Stimulated activated CD4-positive, alpha-beta T cell treated with anti-CD3 and anti-CD28 coated beads, Interleukin-12 subunit alpha, Interleukin-12 subunit beta, amount 100 ng/mL, for 24 hours (primary cell): Measurements from ENCODE around the gene ATP10A.
"Not testable (repeated sequence)": the region's sequence is repeated elsewhere in the genome, so short reads cannot be mapped to it uniquely, and the experiment has no call there.

ENCODE experiments used
- DNase-seq, 2 experiments: peaks; one replicate each; pipeline ENCODE4 v3.0.0-alpha.2; 2020; ENCODE audit warnings: low read depth in 2 of 2

The ATP10A gene

GRCh38 chr15:25649390-25649789 is 213.7 kb downstream of the ATP10A start:
- no peak for DNase-seq

GRCh38 chr15:25643120-25643519 is 220.0 kb downstream of the ATP10A start:
- DNase-seq, result no peak

- DNase-seq, result no peak
These were observed 221.4 kb downstream of the ATP10A start for GRCh38 chr15:25641762-25642161.

DNA sequence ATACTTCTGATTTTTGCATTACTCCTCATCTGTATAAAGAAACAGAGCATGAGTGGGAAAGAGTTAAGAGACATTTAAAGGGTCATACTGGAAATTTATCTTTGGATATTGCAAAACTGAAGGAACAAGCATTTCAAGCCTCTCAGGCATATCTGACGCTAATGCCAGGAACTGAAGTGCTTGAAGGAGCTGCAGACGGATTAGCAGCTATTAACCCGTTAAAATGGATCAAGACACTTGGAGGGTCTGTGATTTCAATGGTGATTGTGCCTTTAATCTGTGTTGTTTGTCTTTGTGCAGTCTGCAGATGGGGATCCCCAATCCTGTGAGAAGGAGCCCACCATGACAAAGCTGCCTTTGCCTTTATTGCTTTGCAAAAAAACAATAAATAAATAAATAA is 221.8 kb downstream of the ATP10A start:
- DNase-seq, result no peak

GRCh38 chr15:25640959-25641358 is 222.2 kb downstream of the ATP10A start:
- DNase-seq, result not testable (repeated sequence)

- no peak for DNase-seq
These were observed 222.7 kb downstream of the ATP10A start for GRCh38 chr15:25640381-25640780.

DNA sequence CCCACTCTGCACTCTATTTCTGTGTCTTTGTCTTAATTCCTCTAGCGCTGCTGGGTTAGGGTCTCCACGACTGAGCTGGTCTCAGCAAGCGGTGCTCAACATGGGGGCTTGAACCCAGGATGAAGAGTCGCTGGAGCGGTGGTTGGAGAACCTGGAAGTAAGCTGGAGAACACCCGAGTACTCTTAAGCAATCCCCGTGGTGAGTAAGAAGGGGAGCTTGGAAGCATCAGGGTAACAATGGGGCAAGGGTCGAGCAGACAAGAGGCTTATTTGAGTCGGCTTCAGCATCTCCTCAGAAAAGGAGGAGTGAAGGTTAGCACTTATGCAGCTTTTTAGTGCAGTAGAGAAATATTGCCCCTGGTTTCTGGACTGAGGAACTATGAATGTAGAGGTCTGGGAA is 226.6 kb downstream of the ATP10A start:
- DNase-seq, result not testable (repeated sequence)

GRCh38 chr15:25635191-25635590 is 227.9 kb downstream of the ATP10A start:
- no peak for DNase-seq

- no peak for DNase-seq
These were observed 229.3 kb downstream of the ATP10A start for GRCh38 chr15:25633862-25634261.

DNA sequence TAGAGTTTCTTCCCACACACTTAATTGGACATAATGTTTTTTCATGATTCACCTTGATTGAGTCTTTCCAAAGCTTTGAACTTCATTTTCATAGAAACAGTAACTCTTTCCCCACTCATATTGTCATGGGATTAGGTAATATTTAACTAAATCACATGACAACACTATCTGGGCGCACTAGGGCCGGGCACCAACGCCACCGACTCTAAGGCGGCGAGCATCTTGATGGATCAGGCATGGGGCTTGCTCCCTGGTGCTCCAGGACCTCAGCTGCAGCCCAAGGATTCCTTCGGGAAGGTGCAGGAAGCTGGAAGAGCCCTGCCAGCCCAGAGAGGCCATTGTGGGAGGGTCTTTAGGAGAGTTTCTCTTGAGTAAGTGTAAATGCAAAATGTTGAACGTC is 231.2 kb downstream of the ATP10A start:
- DNase-seq, result no peak
